GM13976 (cell line): ENCODE measurements around the gene ARHGAP42.

Experiments
- DNase-seq: peaks from one replicate; pipeline ENCODE4 v3.0.0; 2012; ENCODE audit warnings: low spot score
- CTCF ChIP-seq: IDR thresholded peaks from 2 replicates; pipeline ENCODE4 v1.5.1; 2012; ENCODE audit warnings: borderline replicate concordance, mild to moderate bottlenecking; ENCODE audit not compliant: insufficient read depth; ENCODE audit errors: extremely low read depth, missing control alignments, control extremely low read depth
- in situ Hi-C: fragments of 300-500 bp; cut with MboI; formaldehyde crosslinking; loops from one replicate; pipeline ENCODE4 v1.12.0; 2022; ENCODE audit warnings: low sequenced_read_pairs, mixed read lengths, inconsistent platforms; ENCODE audit not compliant: unreplicated experiment

ARHGAP42 gene

GRCh38 chr11:100930185-100930778, 243.2 kb downstream of the ARHGAP42 start:
- TF ChIP-seq CTCF: peak; percentile 47
- in situ Hi-C loops: no loop called here
- no peak for DNase-seq

- TF ChIP-seq CTCF: no peak
- no peak for DNase-seq
- in situ Hi-C loops: no loop called here
These were observed 245.5 kb downstream of the ARHGAP42 start for GRCh38 chr11:100932474-100933100.

- DNase-seq: no peak
- in situ Hi-C loops: no loop called here
- TF ChIP-seq CTCF: no peak
These were observed 249.7 kb downstream of the ARHGAP42 start for GRCh38 chr11:100936781-100937180.

GRCh38 chr11:100939571-100939970, 252.5 kb downstream of the ARHGAP42 start:
- in situ Hi-C loops: no loop called here
- TF ChIP-seq CTCF: no peak
- DNase-seq: no peak

GRCh38 chr11:100940111-100940510, 253.0 kb downstream of the ARHGAP42 start:
- in situ Hi-C loops: no loop called here
- TF ChIP-seq CTCF: no peak
- DNase-seq: no peak

GRCh38 chr11:100941033-100941432, 253.9 kb downstream of the ARHGAP42 start:
- in situ Hi-C loops: no loop called here
- TF ChIP-seq CTCF: no peak
- DNase-seq: no peak

GRCh38 chr11:100942016-100942415, 254.9 kb downstream of the ARHGAP42 start:
- no peak for DNase-seq
- in situ Hi-C loops: no loop called here
- TF ChIP-seq CTCF: no peak
